Uterus (tissue), 4 donors: Measurements from ENCODE around the gene SERAC1. TPM values are rescaled to one million over a fixed set of nuclear protein-coding genes. Genes with fewer than 3 reads are reported as not detected.

Experiments
- DNase-seq, 2 donors: peaks; one replicate each; pipeline ENCODE4 v3.0.0-alpha.2; 2019 to 2020
- H3K27ac ChIP-seq, 2 donors: fragments of 200-600 bp; sonication (generic); 1 replicate in 1 of 2; 2 replicates in 1 of 2; pipeline ENCODE4 v1.5.1; 2016 to 2018
- H3K27me3 ChIP-seq, 2 donors: fragments of 200-600 bp; sonication (generic); one replicate each; pipeline ENCODE4 v1.5.1; 2018 to 2019; ENCODE audit warnings: control low read depth in 1 of 2
- H3K36me3 ChIP-seq, 2 donors: fragments of 200-600 bp; sonication (generic); one replicate each; pipeline ENCODE4 v1.5.1; 2019; ENCODE audit warnings: control low read depth in 1 of 2
- H3K4me1 ChIP-seq, 2 donors: fragments of 200-600 bp; sonication (generic); one replicate each; pipeline ENCODE4 v1.5.1; 2018 to 2019; ENCODE audit warnings: control low read depth in 1 of 2
- H3K4me3 ChIP-seq, 2 donors: fragments of 200-600 bp; sonication (generic); 1 replicate in 1 of 2; 2 replicates in 1 of 2; pipeline ENCODE4 v1.5.1; 2018 to 2019; ENCODE audit warnings: mild to moderate bottlenecking in 1 of 2
- H3K9me3 ChIP-seq, 2 donors: fragments of 200-600 bp; sonication (generic); one replicate each; pipeline ENCODE4 v1.5.1; 2019; ENCODE audit warnings: control low read depth in 1 of 2
- POLR2A ChIP-seq, 2 donors: fragments of 450-650 bp; IDR thresholded peaks; one replicate each; pipeline ENCODE4 v1.6.1; 2016; ENCODE audit warnings: antibody characterized with exemption in 2 of 2, mild to moderate bottlenecking in 1 of 2, moderate library complexity in 1 of 2
- intact Hi-C: fragments of 100-400 bp; cut with DNase I; formaldehyde crosslinking; loops from one replicate; pipeline ENCODE4 v1.15.1; 2023; ENCODE audit warnings: low total_unique reads
- total RNA-seq, 4 donors: library from RNA; depleted of rRNA in 3 of 4; stranded (reverse); fragments of >200 nt in 3 of 4; gene quantifications; one replicate each; pipeline versions ENCODE4 v1.1.0 to v1.2.4, GENCODE V29; 2014 to 2023
- TF ChIP-seq, protein P1 (sequence below), 4 experiments: fragments of 200-600 bp in 2 of 4; fragments of 450-650 bp in 2 of 4; sonication (generic) in 2 of 4; IDR thresholded peaks; one replicate each; pipeline ENCODE4 v1.5.1; 2016 to 2019; ENCODE audit warnings: antibody characterized with exemption in 4 of 4, mild to moderate bottlenecking in 2 of 4, moderate library complexity in 1 of 4
- donor health status: DM: yes; HTN: yes; CAD: no.

Gene SERAC1
- total RNA-seq, 4 donors from 2014 or later = 3.3 to 9.7 (median 8.9) TPM

DNA sequence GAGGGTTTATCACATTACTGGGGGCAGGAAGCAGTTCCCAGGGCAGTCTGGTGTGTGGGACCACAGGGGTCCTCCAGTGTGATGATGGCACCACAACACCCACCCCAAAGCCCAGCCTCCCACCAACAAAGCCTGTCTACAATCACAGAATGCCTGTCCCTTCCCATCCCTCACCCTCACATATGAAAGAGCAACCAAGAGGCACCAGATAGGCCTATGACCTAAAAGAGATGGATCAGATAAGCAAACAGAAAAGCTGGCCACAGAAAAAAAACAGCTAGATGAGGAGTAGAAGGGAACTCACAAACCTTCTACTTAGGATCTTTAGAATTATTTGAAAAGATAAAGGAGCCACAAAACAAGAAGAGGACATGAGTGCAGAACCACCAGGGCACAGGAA is 54.3 kb downstream of the SERAC1 start:
- Histone ChIP-seq H3K27me3 (no peaks in the 10 kb centered on the region), H3K36me3 (no peaks in the 10 kb centered on the region), H3K9me3 (no peaks in the 10 kb centered on the region), H3K27ac (no peak overlapping the region), H3K4me3 (no peak overlapping the region), H3K4me1 (no peaks in the 10 kb centered on the region)
- intact Hi-C loops = no loop called here
- TF ChIP-seq, protein P1, sequence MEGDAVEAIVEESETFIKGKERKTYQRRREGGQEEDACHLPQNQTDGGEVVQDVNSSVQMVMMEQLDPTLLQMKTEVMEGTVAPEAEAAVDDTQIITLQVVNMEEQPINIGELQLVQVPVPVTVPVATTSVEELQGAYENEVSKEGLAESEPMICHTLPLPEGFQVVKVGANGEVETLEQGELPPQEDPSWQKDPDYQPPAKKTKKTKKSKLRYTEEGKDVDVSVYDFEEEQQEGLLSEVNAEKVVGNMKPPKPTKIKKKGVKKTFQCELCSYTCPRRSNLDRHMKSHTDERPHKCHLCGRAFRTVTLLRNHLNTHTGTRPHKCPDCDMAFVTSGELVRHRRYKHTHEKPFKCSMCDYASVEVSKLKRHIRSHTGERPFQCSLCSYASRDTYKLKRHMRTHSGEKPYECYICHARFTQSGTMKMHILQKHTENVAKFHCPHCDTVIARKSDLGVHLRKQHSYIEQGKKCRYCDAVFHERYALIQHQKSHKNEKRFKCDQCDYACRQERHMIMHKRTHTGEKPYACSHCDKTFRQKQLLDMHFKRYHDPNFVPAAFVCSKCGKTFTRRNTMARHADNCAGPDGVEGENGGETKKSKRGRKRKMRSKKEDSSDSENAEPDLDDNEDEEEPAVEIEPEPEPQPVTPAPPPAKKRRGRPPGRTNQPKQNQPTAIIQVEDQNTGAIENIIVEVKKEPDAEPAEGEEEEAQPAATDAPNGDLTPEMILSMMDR (IDR thresholded peaks at IDR 0.05) = no peak
- no peak for DNase-seq

DNA sequence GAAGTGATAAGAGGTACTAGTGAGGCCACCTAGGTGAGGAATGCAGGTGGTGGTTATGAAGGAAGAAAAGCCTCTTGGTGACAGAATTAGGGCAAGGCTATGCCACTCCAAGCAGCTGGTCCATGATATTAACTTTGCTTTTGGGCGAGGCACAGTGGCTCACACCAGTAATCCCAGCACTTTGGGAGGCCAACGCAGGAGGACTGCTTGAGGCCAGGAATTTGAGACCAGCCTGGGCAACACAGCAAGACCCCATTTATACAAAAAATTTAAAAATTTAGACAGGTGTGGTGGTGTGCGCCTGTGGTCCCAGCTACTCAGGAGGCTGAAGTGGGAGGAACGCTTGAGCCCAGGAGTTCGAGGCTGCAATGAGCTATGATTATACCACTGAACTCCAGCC is 56.1 kb downstream of the SERAC1 start:
- Histone ChIP-seq H3K27ac (no peak overlapping the region), H3K27me3 (no peaks in the 10 kb centered on the region), H3K4me3 (no peak overlapping the region), H3K36me3 (no peaks in the 10 kb centered on the region), H3K4me1 (no peaks in the 10 kb centered on the region), H3K9me3 (no peaks in the 10 kb centered on the region)
- no peak for DNase-seq
- TF ChIP-seq, protein P1 (IDR thresholded peaks at IDR 0.05) = no peak
- TF ChIP-seq POLR2A (IDR thresholded peaks at IDR 0.05) = no peak
- intact Hi-C loops = no loop called here

DNA sequence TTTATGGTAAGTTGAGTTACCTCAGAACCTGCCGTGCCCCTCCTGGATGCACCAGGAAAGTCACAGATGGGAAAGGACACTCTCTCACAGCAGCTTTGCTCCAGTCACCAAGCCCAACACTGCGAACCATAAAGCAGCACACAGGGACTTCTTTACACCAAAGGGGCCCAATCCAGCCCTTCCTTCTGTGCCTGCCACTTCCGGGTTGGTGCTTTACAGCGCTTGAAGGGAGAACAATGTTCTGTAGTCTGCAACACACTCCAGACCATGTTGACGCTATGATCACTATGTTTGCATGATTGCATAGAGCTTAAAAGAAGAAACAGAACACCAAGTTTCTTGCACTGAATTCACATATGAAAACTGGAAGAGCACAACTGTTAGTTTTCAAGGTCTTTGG is 57.1 kb downstream of the SERAC1 start:
- no peaks in the 10 kb centered on the region for H3K27me3 ChIP-seq
- H3K9me3 ChIP-seq = no peaks in the 10 kb centered on the region
- H3K4me3 ChIP-seq = no peak overlapping the region
- no peaks in the 10 kb centered on the region for H3K4me1 ChIP-seq
- intact Hi-C loops = no loop called here
- DNase-seq = no peak
- no peaks in the 10 kb centered on the region for H3K36me3 ChIP-seq
- H3K27ac ChIP-seq = no peak overlapping the region
- TF ChIP-seq POLR2A (IDR thresholded peaks at IDR 0.05) = no peak
- TF ChIP-seq, protein P1 (IDR thresholded peaks at IDR 0.05) = no peak

DNA sequence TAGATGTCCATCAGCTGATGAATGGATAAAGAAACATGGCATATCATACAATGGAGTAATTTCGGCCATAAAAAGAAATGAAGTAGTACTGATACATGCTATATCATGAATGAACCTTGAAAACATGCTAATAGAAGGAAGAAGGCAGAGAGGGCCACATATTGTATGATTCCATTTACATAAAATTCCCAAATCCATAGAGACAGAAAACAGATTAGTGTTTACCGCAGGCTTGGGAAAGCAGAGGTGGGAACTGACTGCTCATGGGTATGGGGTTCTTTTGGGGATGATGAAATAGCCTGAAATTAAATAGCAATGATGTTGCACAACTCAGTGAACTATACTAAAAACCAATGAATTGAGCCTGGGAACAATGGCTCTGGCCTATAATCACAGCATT is 58.3 kb downstream of the SERAC1 start:
- TF ChIP-seq, protein P1 (IDR thresholded peaks at IDR 0.05) = no peak
- Histone ChIP-seq H3K4me1 (no peaks in the 10 kb centered on the region), H3K9me3 (no peaks in the 10 kb centered on the region), H3K27me3 (no peaks in the 10 kb centered on the region), H3K27ac (no peak overlapping the region), H3K36me3 (no peaks in the 10 kb centered on the region), H3K4me3 (no peak overlapping the region)
- no peak for DNase-seq
- intact Hi-C loops = no loop called here

DNA sequence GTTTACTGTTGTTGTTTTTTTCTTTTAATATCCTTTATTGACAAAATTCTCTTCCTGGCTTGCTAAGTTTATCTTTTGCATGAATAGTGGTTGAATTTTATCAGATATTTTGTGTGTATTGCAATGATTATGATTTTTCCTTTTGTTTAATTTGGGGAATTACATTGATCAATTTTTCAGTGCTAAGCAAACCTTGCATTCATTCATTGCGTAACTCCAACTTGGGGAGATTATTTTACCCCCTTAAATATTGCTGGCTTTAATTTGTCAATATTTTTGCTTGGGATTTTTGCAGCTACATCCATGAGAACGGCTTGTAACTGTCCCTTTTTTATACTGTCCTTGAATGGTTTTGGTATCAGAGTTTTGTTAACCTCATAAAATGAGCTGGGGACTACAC is 63.4 kb downstream of the SERAC1 start:
- TF ChIP-seq POLR2A (IDR thresholded peaks at IDR 0.05) = no peak
- TF ChIP-seq, protein P1 (IDR thresholded peaks at IDR 0.05) = no peak
- Histone ChIP-seq H3K4me1 (no peaks in the 10 kb centered on the region), H3K36me3 (no peaks in the 10 kb centered on the region), H3K9me3 (no peaks in the 10 kb centered on the region), H3K27me3 (no peaks in the 10 kb centered on the region), H3K4me3 (no peak overlapping the region), H3K27ac (no peak overlapping the region)
- DNase-seq = no peak
- intact Hi-C loops = no loop called here
